HG02840 (cell line): Measurements from ENCODE around the gene PLIN3.
"Not testable (repeated sequence)": the region's sequence is repeated elsewhere in the genome, so short reads cannot be mapped to it uniquely, and the experiment has no call there.

Source experiments
- ATAC-seq: cut with Tn5 transposase; IDR thresholded peaks from one replicate; pipeline ENCODE4 v1.9.1; 2021; ENCODE audit warnings: mild to moderate bottlenecking, moderate library complexity, moderate number of reproducible peaks; ENCODE audit not compliant: unreplicated experiment, low FRiP score

PLIN3 gene

GRCh38 chr19:4816202-4816949 is 51.1 kb downstream of the PLIN3 start:
- ATAC-seq = no peak

GRCh38 chr19:4815426-4816201 is 51.9 kb downstream of the PLIN3 start:
- ATAC-seq = no peak

GRCh38 chr19:4814625-4815425 is 52.6 kb downstream of the PLIN3 start:
- ATAC-seq = no peak

GRCh38 chr19:4811328-4812131 is 55.9 kb downstream of the PLIN3 start:
- ATAC-seq = no peak

GRCh38 chr19:4807188-4807587 is 60.3 kb downstream of the PLIN3 start:
- ATAC-seq = no peak

GRCh38 chr19:4806384-4806783 is 61.1 kb downstream of the PLIN3 start:
- no peak for ATAC-seq

GRCh38 chr19:4805140-4805539 is 62.3 kb downstream of the PLIN3 start:
- not testable (repeated sequence) for ATAC-seq

GRCh38 chr19:4803736-4804695 is 63.5 kb downstream of the PLIN3 start:
- no peak for ATAC-seq

- ATAC-seq = no peak
Measured at GRCh38 chr19:4802711-4803110, 64.8 kb downstream of the PLIN3 start.

- no peak for ATAC-seq
Measured at GRCh38 chr19:4801085-4801619, 66.3 kb downstream of the PLIN3 start.

- no peak for ATAC-seq
Measured at GRCh38 chr19:4800591-4801081, 66.8 kb downstream of the PLIN3 start.

GRCh38 chr19:4795400-4795799 is 72.1 kb downstream of the PLIN3 start:
- ATAC-seq = no peak

- no peak for ATAC-seq
Measured at GRCh38 chr19:4794971-4795370, 72.5 kb downstream of the PLIN3 start.

GRCh38 chr19:4793278-4793677 is 74.2 kb downstream of the PLIN3 start:
- ATAC-seq = not testable (repeated sequence)

GRCh38 chr19:4792866-4793195 is 74.6 kb downstream of the PLIN3 start:
- ATAC-seq = not testable (repeated sequence)

- ATAC-seq = not testable (repeated sequence)
Measured at GRCh38 chr19:4792019-4792865, 75.2 kb downstream of the PLIN3 start.

GRCh38 chr19:4791183-4792018 is 76.1 kb downstream of the PLIN3 start, which contains the start of gene FEM1A:
Gene FEM1A (plus strand): TSS chr19:4791734. CDS start chr19:4791855, 121 bp downstream.
- peak; percentile 96 for ATAC-seq
